GM18867 (cell line): ENCODE results near the gene GSTM3.
"Not testable (repeated sequence)": the region's sequence is repeated elsewhere in the genome, so short reads cannot be mapped to it uniquely, and the experiment has no call there.

Experiments
- ATAC-seq: cut with Tn5 transposase; IDR thresholded peaks from one replicate; pipeline ENCODE4 v1.9.1; 2021; ENCODE audit warnings: mild to moderate bottlenecking, moderate library complexity; ENCODE audit not compliant: unreplicated experiment

Gene GSTM3

DNA sequence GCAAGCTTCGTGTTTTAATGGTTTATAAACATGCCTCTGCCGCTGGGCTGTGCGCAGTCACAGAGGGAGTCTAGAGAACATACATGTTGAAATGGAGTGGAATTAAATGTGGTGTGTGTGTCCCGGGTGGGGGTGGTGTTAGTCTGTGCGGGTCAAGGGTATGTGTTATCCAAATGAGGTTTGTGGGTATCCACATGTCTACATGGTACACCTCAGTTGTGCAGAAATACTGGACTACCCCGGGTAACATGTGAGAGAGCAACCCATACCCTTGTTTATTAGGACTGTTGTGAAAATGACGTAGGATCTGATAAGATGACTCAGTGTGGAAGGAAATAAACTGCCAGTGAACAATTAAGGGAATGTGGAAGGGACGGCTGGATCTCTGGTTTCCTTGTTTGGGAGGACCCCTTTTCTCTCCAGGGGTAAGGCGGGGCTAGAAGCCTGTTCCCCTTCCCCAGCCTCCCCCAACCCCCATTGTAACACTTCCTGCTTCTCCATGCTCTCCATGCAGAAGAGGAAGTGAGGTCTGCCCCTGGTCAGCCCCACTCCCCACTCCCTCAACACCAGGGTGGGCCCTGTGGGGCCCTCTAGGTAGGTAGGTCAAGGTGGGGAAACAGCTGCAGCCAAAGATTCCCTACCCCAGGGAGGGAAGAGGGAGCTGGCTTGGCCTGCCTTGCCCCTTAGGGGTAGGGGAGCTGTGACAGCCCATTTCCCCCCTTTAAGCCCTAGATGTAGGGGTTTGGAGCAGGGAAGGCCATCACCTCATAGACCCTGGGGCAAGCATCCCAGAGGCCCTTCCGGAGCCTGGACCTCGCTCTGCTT, 22.2 kb upstream of the GSTM3 start:
- ATAC-seq: no peak

DNA sequence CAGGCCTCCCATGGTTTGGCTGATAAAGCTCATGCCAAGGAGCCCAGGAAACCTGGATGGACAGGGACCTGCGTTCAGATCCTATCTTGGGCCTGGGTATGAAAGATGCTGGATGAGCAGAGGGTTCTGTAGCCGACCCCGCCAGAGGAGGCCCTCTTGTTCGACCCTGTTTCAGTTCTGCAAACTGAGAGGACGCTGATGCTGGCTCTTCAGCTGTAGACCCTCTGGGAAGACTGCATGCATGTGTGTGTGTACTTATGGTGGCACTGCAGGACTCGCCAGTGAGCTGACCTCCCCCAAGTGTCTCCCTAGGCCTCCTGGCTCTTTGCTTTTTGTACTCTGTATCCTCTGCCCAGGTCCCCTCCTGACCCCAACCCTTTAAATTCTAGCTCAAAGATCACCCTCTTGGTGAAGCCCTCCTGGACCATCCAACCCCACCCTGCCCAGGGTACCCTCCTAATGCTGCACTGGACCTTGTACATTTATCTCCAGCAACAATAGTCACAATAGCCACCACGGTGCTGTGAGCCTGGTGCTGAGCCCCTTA, 21.3 kb upstream of the GSTM3 start:
- ATAC-seq: no peak

DNA sequence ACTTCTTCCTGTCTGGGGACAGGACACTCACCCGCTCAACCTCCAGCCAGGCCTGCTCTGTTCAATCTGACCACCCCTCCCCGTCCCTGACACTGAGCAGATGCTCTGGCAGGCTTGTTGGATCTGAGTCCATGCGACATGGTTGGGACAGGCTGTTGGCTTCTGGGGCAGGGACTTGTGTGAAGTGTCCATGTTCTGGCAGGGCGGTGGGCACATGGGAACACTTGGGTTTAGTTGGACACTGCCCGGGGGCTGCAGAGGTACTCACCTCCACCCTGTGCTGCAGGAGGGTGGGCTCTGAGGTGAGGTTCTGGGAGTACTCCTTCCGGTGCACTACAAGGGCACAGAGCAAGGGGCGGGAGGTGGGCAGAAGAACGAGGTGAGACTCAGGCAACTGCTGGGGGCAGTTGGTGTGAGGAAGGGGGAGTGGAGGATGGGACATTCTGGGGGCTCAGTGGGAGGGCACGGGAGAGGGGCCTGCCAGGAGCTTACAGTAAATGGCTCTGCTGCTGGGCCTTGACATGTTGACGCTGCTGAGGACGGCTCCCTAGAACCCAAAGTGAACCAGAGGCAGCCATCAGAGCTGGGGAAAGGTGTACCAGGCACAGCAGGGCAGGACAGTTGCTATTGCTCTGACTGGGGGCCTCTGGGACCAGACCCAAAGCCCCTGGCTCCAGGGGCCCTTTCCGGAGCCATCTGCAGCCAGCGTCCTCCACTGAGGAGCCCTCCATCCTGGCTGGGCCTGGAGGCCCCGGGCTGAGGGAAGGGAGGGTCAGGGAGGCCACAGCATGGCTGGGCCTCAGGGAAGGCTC, 20.6 kb upstream of the GSTM3 start:
- ATAC-seq: no peak

DNA sequence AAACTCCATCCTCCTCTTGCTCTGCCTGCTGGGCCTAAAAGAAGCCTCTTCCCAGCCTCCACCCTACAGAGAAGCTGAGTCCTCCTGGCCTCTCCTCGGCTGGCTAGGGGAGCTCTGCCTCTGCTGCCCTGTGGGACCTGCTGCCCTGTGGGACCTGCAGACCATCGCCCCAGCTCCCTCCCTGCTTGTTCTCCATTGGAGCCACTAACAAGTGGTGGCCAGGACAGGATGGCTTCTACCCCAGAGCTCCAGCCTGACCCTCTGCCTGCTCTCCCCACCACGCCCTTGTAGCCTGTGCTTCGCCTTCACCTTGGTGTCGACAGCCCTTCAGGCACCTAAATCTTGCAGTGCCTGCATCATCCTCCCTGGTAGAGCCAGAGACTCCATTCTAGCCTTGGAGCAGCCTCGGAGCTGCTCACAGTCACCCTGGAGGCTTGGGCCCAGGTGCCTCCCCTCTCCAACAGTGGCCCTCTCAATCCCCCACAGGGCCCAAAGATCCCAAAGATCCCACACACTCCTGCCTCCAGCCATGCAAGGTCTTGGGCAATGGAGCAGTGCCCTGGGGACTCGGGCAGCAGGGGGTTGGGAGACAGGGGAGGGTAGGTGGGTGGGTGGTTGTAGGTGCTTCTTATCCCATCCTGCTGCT, 19.9 kb upstream of the GSTM3 start:
- ATAC-seq: no peak

DNA sequence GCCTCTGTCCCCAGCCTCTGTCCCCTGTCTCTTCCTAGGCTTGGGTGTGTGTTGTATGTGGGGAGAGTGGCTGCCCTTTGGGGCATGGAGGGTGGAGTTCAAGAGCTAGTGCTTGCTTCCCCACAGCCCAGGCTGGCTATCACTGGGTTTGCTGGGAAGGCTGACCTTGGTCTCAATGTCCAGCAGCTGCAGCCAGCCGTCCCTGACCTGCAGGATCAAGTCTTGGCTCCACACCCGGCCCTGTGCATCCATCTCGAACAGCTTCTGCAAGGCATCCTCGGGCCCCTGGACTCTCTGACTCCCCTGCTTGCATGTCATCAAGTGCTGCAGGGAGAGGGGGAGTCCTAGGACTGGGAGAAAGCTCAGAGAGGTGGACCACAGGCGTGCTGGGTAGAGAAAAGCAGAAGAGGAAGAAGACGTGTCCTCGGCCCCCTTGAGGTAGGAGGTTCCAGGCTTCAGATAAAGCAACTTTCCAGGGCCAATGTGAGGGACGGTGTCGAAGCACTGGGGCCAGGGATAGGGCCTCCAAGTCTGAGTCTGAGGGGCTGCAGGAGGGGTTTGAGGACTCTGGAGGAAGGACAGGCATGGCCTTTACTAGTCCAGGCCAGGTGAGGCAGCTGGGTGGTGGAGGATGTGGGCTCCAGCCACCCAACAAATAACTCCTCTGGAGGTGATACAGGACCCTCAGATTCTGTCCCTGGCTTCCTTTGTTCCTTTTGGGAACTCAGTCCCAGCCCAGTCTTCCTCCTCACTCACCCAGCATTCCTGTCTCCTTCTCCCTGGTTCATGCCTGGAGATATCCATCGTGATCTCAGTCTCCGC, 18.9 kb upstream of the GSTM3 start:
- no peak for ATAC-seq

DNA sequence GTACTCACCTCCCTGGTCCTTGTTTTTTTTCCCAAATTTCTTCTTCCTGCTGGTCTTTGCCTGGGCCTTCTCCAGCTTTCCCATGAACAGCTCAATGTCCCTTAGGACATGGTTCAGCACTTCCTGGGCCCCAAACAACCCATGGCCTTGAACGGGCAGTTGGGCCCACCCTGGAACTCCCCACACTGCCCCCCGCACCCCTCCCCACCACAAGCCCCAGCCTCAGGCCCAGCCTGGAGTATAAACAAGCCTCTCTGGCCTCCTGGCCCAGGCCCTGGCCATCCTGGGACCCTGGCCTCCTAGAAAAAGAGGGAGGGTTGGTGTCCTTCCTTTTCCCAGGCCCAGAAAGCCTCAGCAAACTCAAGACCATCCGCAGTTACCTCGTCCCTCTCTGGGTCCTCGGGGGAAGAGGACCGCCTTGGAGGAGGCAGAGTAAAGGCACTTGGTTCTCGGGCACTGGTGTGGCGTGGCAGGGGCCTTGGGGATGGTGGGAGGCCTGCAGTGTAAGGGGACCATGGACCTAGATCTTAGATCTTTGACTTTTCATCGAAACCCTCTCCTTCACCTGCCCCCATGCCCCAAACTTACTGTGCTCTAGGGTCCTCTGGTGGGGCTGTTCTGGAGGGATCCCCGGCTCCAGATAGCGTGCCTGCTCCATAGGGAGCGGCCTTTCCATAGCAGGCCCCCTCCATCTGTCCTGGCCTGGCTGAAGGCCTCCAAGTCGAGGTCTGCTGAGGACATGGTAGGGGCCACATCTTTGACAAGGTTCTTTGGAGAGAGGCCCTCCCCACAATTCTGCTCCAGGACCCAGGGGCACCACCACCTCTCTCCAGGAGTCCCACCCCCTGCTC, 17.3 kb upstream of the GSTM3 start:
- ATAC-seq: no peak

DNA sequence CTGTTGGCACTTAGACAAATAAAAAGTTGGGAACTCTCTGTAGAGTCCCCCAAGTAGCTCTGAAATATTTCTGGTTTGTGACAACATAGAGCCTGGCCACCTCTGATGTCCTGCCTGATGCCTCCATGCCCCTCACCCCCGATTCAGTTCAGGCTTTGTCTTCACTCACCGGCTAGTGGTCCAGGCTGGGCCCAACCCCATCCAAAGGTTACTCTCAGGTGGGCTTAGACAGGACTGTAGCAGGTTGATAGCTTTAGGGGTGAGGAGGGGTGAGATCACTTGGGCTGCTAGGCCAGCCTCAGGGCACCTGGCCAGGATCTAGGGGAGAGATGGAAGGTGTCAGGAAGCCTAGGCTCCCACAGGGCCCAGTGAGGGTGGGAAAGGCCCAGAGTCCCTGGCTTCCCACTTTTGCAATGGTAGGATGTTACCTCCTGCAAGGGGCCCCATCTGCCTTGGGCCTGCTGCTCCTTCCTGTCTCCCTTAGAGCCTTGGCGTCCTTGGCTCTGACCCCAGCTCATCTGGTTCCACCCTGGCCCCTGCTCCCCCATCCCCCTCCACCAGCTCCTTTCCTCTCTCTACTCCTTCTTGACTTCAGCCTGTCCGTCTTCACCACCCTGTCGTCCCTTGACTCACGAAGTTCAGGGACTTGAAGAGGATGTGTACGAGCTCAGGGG, 16.1 kb upstream of the GSTM3 start:
- ATAC-seq: no peak

DNA sequence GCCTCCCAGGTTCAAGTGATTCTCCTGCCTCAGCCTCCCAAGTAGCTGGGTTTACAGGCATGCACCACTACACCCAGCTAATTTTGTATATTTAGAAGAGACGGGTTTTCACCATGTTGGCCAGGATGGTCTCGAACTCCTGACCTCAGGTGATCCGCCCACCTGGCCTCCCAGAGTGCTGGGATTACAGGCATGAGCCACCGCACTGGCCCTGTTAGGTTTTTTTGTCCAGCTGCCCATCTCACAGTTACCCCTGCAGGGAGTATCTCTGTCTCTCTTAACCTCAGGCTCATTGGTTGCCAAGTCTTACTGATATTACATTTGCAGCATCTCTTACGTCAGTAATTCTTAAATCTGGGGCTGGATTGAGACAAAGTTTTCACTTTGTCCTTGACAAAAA, 15.5 kb upstream of the GSTM3 start:
- ATAC-seq: not testable (repeated sequence)

DNA sequence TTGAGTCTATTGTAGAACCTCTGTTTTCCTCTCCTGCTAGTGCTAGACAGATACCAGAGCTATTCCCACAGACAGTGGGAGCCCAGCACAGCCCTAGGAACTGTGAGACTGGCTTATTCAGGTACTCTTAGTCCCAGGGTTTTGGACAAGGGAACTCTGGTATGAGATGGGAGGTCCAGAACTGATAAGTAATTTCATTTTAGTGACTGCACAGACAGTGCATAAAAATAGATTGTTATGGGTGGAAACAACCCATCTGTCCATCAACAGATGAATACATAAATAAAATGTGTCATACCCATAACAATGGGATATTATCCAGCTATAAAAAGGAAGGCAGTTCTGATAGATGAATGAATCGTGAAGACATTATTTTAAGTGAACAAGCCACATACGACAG, 13.9 kb upstream of the GSTM3 start:
- ATAC-seq: no peak

DNA sequence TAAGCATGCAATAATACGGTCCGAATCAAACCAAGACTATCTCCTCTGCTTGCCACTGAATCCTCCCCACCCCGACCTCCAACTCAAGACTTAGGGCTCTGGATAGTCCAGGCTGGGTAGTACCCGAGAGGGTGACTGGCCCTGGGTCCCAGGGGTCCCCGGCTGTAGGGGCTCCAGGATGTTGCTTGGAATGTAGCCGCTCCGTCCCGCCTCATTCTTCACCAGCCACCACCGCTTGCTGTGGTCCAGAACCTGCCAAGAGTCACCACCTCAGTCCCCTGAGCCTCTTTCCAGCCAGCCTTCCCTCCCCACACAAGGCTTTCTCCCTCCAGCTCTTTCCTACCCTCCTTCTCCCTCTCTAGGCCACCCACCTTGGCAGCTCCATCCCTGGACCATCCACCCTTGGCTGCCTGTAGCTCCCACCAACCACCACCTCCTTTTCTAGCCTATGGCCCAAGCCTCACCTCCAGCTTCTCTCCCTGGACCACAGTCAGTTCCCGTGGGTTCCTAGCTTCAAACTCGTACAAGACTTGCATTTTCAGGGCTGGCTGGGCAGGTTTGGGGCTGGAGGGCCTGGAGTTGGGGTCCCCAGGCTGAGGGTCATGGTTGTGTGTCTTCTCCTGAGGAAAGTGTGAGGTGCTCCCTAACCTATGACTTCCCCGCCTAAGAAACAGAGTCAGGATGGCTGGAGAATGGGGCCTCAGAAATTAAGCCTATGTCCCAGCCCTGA, 10.9 kb upstream of the GSTM3 start:
- no peak for ATAC-seq

DNA sequence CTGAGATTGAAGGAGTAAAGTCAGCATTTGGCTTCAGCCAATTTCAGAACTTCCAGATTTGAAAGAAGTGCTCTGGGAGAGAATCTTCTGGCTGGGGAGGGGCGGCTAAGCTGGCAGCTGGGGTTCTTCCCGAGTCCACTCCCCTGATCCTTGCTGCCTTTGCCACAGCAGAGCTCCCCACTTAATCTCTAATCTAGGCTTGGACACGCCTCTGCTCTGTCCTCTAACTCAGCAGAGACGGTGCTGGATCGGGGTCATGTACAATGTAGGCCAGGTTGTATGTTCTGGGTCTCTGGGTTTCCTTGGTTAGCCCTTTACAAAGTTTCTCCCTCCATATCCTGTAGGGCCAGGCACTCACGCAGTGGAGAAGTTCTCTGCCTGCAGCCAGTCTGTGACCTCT, 10.1 kb upstream of the GSTM3 start:
- no peak for ATAC-seq

DNA sequence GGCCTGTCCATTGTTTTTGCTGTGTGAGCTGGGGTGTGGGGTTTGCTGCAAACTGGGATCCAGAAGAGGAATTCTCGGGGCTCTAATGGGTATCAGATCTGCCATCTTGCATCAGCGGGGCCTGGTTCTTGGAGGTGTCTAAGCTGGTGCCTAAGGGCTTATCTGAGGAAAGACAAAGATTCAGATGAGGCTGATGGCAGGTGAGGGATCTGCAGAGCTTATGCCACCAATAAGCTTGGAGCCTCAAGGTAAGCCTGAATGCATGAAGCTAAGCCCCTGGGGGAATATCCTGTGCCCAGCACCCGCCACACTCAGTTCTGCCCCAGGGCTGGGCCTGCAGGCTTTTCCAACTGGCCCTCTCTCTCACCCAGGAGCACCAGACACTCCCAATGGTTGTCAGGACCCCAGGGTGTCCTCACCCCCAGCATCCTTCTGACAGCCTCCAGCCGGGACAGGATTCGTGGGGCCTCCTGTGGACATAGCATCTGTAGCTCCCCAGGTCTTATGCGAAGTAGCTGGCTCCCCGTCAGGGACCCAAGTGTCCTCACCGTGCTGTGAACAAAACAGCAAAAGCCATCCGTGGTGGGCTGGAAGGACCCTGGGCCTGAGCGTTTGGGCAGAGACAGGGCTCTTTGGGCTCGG, 9.5 kb upstream of the GSTM3 start:
- ATAC-seq: no peak

DNA sequence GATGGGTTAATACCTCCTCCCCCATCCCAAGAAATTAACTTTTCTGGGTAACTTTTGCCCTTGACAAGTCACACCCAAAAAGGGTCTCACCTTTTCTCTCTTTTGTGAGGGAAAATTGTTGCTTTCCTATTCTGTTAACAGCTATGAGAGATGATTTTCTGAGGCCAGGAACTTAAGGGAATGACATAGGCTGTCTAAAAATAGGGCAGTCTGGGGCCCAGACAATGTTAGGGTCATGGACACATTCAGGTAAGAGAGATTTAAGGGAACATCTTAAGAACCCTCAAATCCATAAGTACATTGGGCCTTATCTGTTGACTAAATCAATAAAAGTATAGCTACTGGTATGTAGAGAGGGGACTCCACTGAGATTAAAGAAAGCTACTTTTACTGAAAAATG, 8.4 kb upstream of the GSTM3 start:
- no peak for ATAC-seq

DNA sequence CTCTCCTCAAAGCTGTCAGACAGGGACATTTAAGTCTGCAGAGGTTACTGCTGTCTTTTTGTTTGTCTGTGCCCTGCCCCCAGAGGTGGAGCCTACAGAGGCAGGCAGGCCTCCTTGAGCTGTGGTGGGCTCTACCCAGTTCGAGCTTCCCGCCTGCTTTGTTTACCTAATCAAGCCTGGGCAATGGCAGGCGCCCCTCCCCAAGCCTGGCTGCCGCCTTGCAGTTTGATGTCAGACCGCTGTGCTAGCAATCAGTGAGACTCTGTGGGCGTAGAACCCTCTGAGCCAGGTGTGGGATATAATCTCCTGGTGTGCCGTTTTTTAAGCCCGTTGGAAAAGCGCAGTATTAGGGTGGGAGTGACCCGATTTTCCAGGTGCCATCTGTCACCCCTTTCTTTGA, 7.5 kb upstream of the GSTM3 start:
- not testable (repeated sequence) for ATAC-seq

DNA sequence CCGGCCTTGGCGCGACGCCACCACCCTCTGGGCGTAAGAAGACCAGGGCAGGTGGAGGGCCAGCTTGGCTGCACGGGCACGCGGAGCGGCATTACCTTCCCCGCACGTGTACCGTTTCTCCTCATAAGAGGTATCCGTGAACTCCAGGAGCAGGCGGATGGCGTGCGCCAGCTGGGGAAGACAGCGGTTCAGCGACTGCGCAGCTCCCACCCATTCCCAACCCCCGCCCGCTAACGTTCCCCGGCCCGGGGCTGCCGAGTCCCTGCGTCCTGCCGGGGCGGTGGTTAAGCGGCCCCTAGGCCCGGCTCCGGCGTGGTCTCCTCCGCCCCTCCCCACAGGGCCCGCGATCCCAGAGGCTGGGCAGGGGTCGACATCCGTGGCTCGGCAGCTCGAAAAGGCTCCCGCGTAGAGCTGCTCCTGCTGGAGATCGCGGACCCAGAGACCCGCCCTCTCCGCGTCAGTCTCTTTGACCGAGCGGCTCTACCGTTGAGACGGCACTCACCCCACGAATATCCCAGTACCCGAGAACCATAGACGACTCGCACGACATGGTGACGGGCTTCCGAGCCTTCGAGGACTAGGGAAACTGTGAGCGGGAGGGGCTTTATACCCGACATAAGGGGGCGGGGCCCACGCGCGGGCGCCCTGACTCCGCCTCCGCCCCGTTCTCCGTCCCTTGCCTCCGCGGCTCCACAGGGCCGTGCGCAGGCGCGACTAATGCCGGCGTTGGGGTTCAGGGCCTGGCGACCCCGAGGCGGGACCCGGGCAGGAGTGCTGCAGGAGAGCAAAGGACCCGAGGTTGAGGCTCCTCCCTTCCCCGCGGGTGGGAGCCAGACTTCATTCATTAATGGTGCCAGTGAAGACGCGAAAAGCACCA, 862 bp downstream of the GSTM3 start:
- ATAC-seq: no peak

DNA sequence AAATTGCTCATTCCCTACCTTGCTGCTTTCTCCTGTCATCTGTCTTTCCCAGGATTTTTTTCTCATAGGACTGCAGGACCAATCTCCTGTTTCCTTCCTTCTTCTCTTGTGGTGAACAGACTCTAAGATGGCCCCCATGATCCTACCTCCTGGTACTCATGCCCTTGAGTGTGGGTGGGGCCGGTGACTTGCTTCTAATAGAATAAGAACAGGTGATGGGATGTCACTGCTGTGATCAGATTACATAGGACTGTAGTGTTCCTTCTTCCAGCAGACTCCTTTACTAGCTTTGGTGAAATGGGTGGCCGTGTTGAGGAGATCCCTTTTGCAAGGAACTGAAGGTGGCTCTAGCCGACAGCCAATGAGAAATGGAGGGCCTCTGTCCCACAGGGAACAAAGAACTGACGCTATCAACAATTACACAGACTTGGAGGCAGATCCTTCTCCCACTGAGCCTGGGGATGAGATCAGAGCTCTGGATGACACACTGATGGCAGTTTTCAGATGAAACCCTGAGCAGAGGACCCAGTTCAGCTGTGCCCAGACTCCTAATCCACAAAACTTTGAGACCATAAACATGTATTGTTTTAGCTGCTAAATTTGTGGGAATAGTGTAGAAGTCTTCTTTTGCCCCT, 7.5 kb downstream of the GSTM3 start:
- ATAC-seq: no peak
